A673 (cell line): ENCODE data around the gene SOX5.

Experiments used
- CTCF ChIP-seq: fragments of 300-800, 200-600 bp; sonication (generic); conservative IDR thresholded peaks from 2 replicates; pipeline ENCODE4 v1.5.1; 2017; ENCODE audit warnings: low read depth, mild to moderate bottlenecking, antibody characterized with exemption, low read length, moderate library complexity, mixed read lengths
- EZH2 ChIP-seq: fragments of 200-600 bp; sonication (generic); IDR thresholded peaks from 2 replicates; pipeline ENCODE4 v1.6.1; 2017; ENCODE audit warnings: borderline replicate concordance, low read depth, mild to moderate bottlenecking, mixed read lengths, antibody characterized with exemption, low read length; ENCODE audit not compliant: poor library complexity, severe bottlenecking

- TF ChIP-seq CTCF (no peak), EZH2 (no peak)
Observed at GRCh38 chr12:23686095-23686494, 263.4 kb downstream of the SOX5 start.
